ENCODE results near the gene GPC3.

The GPC3 gene

GRCh38 chrX:133968109-133968508 lies 17.3 kb downstream of the GPC3 start:
- no peak for DNase-seq (ENCODE audit: low read depth)

GRCh38 chrX:133966199-133966598 lies 19.2 kb downstream of the GPC3 start:
- DNase-seq (ENCODE audit: low read depth): no peak

GRCh38 chrX:133965321-133965720 lies 20.1 kb downstream of the GPC3 start:
- DNase-seq (ENCODE audit: low read depth): no peak

- DNase-seq (ENCODE audit: low read depth): no peak
Measured at GRCh38 chrX:133961046-133961445, 24.3 kb downstream of the GPC3 start.

GRCh38 chrX:133959972-133960371 lies 25.4 kb downstream of the GPC3 start:
- no peak for DNase-seq (ENCODE audit: low read depth)

GRCh38 chrX:133958997-133959688 lies 26.3 kb downstream of the GPC3 start:
- no peak for DNase-seq (ENCODE audit: low read depth)

GRCh38 chrX:133956570-133957340 lies 28.6 kb downstream of the GPC3 start:
- no peak for DNase-seq (ENCODE audit: low read depth)

GRCh38 chrX:133953785-133954355 lies 31.5 kb downstream of the GPC3 start:
- DNase-seq (ENCODE audit: low read depth): no peak

GRCh38 chrX:133953078-133953477 lies 32.3 kb downstream of the GPC3 start:
- DNase-seq (ENCODE audit: low read depth): no peak

- DNase-seq (ENCODE audit: low read depth): no peak
Measured at GRCh38 chrX:133951098-133951497, 34.3 kb downstream of the GPC3 start.

- DNase-seq (ENCODE audit: low read depth): no peak
Measured at GRCh38 chrX:133950214-133950613, 35.2 kb downstream of the GPC3 start.

- DNase-seq (ENCODE audit: low read depth): no peak
Measured at GRCh38 chrX:133948895-133949294, 36.5 kb downstream of the GPC3 start.

- no peak for DNase-seq (ENCODE audit: low read depth)
Measured at GRCh38 chrX:133947996-133948395, 37.4 kb downstream of the GPC3 start.

GRCh38 chrX:133947022-133947421 lies 38.4 kb downstream of the GPC3 start:
- DNase-seq (ENCODE audit: low read depth): no peak

GRCh38 chrX:133943507-133943906 lies 41.9 kb downstream of the GPC3 start:
- no peak for DNase-seq (ENCODE audit: low read depth)

- DNase-seq (ENCODE audit: low read depth): no peak
Measured at GRCh38 chrX:133939655-133940302, 45.6 kb downstream of the GPC3 start.

- DNase-seq (ENCODE audit: low read depth): no peak
Measured at GRCh38 chrX:133938530-133938929, 46.9 kb downstream of the GPC3 start.

GRCh38 chrX:133937022-133937421 lies 48.4 kb downstream of the GPC3 start:
- DNase-seq (ENCODE audit: low read depth): no peak

- no peak for DNase-seq (ENCODE audit: low read depth)
Measured at GRCh38 chrX:133935076-133935475, 50.3 kb downstream of the GPC3 start.

GRCh38 chrX:133933316-133933715 lies 52.1 kb downstream of the GPC3 start:
- DNase-seq (ENCODE audit: low read depth): no peak

- DNase-seq (ENCODE audit: low read depth): no peak
Measured at GRCh38 chrX:133929836-133930464, 55.4 kb downstream of the GPC3 start.

- no peak for DNase-seq (ENCODE audit: low read depth)
Measured at GRCh38 chrX:133928365-133928764, 57.0 kb downstream of the GPC3 start.
